Raji (cell line): ENCODE data around the gene KCP.
A peak's percentile ranks its signal among the peaks of the same experiment; 100 is the strongest.

Source experiments
- POLR2A ChIP-seq: IDR thresholded peaks from 2 replicates; pipeline ENCODE4 v1.6.1; 2011; ENCODE audit warnings: low read depth, low read length, control low read depth; ENCODE audit not compliant: insufficient read depth

Gene KCP

DNA sequence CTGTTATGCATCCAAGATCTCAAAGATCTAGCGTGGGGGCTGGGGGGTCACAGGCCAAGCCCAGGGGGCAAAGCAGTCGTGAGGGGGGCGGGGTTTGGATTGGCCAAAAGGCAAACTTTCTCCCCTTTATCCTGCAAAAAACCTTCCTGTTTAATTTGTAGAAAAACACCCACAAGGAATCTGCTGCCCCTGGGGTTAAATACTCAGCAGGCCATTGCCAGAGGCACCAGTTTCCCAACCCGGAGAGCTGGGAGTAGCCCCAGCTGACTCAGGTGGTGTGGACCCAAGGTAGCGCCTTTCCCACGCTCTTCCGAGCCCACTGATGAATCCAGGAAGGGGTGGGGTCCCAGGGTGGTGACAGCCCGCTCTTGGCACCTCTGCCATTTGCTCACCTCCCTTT lies 21.4 kb downstream of the KCP start:
- no peak for TF ChIP-seq POLR2A

DNA sequence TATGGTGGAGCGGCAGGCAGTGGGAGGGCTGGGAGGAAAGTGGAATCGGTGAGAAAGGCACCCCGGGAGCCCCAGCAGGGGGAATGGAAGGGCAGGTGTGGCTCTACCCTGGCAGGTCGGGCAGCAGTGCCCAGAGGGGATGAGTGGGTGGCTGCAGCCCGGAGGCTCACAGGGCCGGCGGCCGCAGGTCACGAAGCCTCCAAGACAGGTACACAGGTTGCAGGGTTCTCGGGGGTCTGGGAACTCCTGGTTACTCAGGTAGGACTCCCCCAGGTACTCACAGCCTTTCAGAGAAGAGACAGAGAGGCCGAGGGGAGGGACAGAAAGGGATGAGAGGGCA lies 21.8 kb downstream of the KCP start:
- TF ChIP-seq POLR2A: no peak

DNA sequence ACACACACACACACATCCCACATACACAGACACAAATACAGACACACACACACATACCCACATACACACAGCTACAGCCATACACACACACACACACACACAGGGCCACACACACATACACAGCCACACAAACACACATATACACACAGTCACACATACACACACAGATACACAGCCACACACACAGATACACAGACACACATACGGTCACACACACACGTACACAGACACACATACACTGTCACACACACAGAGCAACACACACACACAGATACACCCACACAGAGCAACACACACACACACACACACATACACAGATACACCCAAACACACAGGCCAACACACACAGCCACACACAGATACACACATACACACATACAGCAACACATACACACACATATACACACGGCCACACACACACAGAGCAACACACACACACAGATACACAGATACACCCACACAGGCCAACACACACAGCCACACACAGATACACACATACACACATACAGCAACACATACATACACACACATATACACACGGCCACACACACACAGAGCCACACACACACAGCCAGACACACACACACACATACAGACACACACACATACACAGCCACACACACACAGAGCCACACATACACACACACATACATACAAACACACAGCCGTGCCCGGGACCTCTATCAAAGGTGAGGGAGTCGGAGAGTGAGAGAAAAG lies 22.3 kb downstream of the KCP start:
- TF ChIP-seq POLR2A: no peak

DNA sequence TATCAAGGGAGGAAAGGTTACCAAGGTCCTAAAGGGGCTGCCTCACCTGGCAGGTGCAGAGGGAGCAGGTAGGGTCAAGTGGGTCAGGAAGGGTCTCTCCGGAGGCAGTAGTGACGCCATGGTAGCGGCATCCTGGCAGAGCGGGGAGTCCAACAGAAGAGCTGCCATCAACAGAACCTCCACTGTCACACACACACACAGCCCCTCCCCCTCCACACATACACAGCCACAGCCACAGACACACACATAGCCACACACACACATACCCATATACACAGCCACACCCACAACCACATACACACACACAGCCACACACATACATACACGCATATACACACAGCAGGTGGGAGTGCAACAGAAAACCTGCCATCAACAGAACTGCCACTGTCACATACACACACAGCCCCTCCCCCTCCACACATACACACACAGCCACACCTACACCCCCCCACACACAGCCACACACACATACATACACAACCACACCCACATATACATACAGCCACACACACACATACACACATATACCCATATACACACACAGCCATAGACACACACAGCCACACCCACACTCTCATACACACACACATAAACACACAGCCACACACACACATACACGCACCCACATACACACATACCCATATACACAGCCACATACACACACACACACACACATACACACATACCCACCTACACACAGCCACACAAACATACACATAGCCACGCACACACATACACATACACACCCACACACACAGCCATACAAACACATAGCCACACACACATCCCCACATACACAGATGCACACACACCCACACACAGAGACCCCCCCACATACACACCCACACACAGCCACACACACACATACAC lies 23.1 kb downstream of the KCP start:
- no peak for TF ChIP-seq POLR2A

DNA sequence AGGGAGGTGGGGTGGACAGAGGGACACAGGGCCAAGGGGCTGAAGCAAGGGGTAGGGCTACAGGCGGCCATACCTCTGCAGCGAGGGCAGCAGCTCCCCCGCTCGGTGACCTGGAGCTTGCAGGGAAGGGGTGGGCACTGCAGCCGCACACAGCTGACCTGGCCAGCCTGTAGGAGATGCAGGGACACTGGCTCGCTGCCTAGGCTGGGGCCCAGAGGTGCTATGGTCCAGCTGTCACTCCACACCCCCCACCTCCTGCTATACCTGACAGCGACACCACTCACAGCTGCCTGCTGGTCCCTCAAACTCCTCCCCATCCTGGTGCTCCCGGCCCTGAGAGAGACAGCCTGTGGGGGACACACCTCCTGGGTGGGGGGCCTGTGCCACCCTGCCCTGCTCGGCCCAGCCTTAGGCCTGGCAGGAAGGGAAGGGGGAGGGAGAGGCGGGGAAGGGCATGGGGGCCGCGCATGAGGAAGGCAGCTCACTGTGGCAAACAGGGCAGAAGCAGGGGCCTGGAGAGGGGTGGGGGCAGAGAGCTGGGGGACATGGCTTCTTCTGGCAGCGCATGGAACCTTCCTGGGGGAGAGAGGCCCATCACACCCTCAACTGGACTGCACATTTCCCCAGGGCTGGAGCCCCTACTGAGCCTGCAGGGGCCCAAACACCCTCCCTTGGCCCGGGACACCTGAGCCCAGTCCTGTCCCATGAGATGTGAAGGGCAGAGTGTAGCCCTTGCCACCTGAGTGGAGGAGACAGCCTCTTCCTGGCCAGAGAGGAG lies 23.9 kb downstream of the KCP start:
- no peak for TF ChIP-seq POLR2A

DNA sequence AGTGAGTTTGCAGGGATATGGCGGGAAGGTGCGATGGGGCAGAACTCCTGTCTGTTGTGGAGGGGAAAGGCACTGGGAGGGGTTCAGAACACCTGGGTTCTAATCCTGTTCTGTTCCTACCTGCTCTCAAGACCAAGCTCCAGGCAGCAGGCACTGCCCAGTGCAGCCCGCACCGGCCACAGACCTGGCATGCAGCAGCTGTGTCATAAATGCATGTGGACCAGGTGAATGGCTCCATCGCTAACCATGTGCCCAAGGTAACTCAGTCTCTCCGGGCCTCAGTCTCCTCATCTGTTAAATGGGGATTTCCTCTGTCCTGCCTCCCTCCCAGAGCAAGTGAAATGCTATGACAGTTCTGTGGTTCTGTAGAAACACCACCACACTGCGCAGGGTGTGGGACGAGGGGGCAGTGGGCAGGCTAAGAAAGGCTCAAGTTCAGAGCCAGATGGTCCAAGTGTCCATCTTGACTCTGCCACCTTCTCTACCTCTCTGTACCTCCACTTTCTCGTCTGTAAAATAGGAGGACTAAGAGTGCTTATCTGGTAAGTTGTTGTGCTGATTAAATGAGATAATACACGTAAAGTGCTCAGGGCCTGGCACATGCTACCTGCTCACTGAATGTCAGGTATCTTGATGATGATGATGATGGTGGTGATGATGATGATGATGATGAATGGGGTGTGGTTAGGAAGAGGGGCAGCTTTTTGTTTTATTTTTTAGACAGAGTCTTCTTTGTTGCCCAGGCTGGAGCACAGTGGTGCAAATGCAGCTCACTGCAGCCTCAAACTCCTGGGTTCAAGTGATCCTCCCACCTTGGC lies 24.9 kb downstream of the KCP start:
- no peak for TF ChIP-seq POLR2A

DNA sequence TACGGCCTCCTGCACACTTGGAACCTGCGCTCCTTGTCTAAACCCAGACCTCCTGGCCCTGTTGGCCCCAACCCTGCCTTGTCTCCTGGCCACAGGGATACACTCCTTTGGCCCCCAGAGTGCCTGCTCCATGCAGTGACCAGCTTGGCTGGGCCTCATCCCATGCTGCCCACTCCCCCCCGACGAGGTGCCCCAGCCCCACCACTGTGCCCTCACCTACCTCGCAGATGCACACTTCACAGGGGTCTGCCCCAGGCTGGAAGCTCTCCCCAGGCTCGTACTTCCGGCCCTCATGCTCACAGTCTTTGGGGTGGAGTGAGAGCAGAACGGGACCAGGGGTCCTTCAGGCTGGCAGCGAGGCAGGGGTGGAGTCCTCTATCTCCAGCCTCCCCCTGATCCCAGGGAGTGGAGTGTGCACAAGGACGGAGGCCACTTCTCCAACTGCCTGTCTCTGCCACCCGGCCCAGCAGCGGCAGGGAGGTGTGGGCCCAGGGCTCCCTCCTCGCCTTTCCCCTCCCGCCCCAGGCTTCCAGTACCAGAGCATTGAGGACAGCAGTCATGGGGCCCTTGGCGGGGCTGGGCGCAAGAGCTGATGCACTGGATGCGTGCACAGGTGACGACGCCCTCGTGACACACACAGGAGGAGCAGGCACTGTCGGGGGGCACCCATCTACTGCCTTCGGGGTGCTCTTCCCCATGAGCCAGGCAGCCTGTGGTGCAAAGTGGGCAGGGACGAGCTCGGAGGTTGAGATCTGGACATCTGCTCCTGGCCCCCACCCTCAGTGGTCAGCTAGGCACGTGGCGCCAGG lies 25.7 kb downstream of the KCP start:
- TF ChIP-seq POLR2A: no peak

DNA sequence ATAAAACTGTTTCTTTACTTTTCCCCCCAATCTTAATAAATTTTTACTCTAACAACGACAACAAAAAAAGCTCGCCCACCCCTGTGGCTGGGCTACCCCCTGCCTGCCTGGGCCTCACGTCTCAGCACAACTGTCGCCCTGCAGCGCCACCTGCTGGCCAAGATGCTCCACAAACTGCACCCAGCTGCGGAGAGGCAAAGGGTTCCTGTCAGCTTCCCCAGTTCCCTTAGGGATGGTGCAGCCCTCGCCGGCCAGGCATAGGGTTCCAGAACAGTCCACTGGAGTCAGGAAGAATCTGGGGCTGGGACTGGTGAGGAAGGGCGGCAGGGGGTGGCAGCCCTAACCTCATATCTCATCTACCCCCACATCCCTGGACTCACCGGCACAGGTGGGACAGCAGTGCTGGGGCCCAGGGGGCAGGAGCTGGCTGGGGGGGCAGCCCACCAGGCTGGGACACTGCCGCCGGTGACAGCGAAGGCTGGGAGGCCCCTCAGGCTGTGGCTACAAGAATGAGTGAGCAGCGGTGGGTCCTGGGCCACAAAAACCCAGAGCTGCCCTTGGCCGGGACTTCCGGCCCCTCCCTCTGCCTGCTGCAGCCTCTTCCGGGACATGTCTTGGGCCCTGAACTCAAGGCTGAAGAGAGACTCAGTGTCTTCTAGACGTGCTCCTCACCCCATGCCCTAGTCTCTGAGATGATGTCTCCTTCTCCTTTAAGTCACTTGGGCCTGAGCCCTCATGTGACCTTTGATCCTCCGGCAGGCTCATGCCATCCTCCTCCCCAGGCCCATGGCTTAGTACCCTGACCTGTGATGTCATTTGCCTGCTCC lies 26.7 kb downstream of the KCP start:
- TF ChIP-seq POLR2A: peak; percentile 62

DNA sequence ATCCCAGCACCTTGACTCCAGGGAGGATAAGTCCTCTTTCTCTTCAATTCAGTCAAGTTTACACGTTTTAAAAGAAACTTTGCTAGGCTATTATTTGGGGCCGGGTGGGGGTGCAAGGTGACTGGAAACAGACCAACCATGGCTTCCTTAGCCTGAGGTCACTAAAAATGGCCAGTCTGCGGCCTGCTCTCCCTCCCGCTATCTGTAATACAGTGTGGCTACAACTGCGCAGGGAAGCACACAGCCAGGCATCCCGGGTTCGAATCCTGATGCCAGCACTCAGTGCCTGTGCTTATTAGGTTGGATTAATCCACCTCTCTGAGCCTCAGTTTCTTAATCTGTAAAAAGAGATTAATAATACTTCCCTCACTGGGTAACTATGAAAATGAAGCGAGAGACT lies 28.4 kb downstream of the KCP start:
- no peak for TF ChIP-seq POLR2A

DNA sequence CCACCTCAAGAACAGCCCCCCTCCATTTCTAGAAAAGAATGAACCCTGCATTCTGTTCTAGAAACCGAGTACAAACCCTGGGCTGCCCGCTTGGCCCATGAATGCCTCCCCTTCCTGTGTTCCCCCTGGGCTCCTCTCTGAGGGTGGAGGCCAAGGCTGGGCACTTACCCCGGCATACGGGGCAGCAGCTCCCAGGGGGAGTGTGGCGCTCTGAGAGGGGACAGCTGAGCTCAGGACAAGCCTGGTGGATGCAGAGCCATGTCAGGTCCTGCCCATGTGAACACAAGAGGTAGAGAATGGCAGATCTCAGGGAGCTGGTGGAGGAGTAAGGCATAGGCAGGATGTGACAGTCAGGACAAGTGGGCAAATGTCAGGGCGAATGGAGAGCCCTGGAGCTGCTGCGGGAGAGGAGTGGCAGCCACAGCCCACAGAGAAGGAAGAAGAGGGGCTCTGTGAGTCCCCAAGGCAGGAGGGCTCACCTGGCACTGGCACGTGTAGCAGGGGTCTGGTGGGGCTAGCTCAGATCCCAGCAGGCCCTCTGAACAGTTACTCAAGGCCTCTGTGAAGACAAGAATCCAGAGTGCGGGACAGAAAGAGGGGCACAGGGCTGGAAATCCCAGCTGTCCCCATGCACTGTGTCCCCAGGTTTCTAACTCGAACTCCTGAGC lies 28.9 kb downstream of the KCP start:
- no peak for TF ChIP-seq POLR2A

DNA sequence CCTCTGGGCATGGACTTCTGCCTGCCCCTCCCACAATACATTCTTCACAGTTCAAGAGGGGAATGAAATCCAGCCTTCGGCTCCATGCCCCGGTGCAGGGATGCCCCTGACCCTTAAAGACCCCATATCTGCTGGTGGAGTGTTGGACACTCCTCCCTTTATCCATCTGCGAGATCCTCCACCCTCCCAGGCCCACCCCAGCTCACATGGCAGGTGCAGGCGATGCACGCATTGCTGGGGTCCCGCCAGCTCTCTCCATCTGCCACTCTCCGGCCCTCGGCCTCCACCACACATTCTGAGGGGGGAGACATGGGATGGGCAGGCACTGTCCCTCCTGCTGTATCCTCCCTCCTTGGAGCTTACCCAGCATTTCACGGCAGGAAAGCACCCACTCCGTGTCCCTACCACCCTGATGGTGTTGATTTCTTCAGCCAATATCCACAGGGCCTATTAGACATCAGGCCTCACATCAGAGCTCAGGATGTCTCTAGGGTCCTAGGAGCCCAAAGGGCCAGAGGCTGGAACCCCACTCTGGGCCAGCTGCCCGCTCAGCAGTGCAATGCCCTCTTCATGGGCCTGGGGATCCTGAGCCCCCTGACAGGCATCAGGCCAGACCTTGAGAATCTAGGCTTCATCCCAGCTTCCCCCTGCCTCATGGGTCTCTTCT lies 29.6 kb downstream of the KCP start:
- no peak for TF ChIP-seq POLR2A
